IMR-90 (cell line): Measurements from ENCODE around the gene SRC.
"Not testable (repeated sequence)": the region's sequence is repeated elsewhere in the genome, so short reads cannot be mapped to it uniquely, and the experiment has no call there.

Source experiments
- CEBPB ChIP-seq: IDR thresholded peaks from 2 replicates; pipeline ENCODE4 v1.6.1; 2012; ENCODE audit warnings: low read depth, low read length, improper control_type of control experiment
- MAFK ChIP-seq: IDR thresholded peaks from 2 replicates; pipeline ENCODE4 v1.6.1; 2012; ENCODE audit warnings: low read depth, low read length, improper control_type of control experiment
- MAZ ChIP-seq: IDR thresholded peaks from 2 replicates; pipeline ENCODE4 v1.6.1; 2012; ENCODE audit warnings: low read depth, mild to moderate bottlenecking, low read length, improper control_type of control experiment, moderate library complexity, borderline replicate concordance
- POLR2A ChIP-seq: IDR thresholded peaks from 2 replicates; pipeline ENCODE4 v1.6.1; 2012; ENCODE audit warnings: mild to moderate bottlenecking, low read depth, low read length
- RAD21 ChIP-seq: IDR thresholded peaks from 2 replicates; pipeline ENCODE4 v1.6.1; 2012; ENCODE audit warnings: low read length, improper control_type of control experiment
- RFX5 ChIP-seq: IDR thresholded peaks from 2 replicates; pipeline ENCODE4 v1.8.0; 2012; ENCODE audit warnings: low read depth, mild to moderate bottlenecking, low read length, moderate library complexity
- USF2 ChIP-seq: fragments of 150-350 bp; IDR thresholded peaks from 2 replicates; pipeline ENCODE4 v1.6.1; 2017; ENCODE audit warnings: mild to moderate bottlenecking, antibody characterized with exemption, low read length, low read depth
- TF ChIP-seq, protein P1 (sequence below): conservative IDR thresholded peaks from 2 replicates; pipeline ENCODE4 v1.5.1; 2012; ENCODE audit warnings: mild to moderate bottlenecking, low read depth, low read length, improper control_type of control experiment

DNA sequence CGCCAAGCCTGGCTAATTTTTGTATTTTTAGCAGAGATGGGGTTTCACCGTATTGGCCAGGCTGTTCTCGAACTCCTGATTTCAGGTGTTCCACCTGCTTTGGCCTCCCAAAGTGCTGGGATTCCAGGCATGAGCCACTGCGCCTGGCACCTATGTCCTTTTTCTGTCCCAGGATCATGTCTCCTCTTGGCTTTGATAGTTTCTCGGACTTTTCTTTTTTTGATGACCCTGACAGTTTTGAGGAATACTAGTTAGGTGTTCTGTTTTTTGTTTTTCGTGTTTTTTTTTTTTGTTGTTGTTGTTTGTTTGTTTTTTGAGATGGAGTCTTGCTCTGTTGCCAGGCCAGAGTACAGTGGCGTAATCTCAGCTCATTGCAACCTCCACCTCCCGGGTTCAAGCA lies 7.6 kb upstream of the SRC start:
- TF ChIP-seq, protein P1, sequence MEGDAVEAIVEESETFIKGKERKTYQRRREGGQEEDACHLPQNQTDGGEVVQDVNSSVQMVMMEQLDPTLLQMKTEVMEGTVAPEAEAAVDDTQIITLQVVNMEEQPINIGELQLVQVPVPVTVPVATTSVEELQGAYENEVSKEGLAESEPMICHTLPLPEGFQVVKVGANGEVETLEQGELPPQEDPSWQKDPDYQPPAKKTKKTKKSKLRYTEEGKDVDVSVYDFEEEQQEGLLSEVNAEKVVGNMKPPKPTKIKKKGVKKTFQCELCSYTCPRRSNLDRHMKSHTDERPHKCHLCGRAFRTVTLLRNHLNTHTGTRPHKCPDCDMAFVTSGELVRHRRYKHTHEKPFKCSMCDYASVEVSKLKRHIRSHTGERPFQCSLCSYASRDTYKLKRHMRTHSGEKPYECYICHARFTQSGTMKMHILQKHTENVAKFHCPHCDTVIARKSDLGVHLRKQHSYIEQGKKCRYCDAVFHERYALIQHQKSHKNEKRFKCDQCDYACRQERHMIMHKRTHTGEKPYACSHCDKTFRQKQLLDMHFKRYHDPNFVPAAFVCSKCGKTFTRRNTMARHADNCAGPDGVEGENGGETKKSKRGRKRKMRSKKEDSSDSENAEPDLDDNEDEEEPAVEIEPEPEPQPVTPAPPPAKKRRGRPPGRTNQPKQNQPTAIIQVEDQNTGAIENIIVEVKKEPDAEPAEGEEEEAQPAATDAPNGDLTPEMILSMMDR: not testable (repeated sequence)
- TF ChIP-seq RFX5, POLR2A, RAD21, USF2, MAZ, CEBPB: not testable (repeated sequence)
- 0 out of 2 replicates have a peak, but pooled peaks have one; percentile 10 for TF ChIP-seq MAFK
